ENCODE results near the gene AIFM2. TPM values are rescaled to one million over a fixed set of nuclear protein-coding genes. Genes with fewer than 3 reads are reported as not detected.

Gene AIFM2
- total and polyA plus RNA-seq, 2 donors (not counting 3 experiments of a cell fraction or from before 2014, with no cell fraction given): 6.9 to 8.7 TPM

- Histone ChIP-seq H3K4me1 (ENCODE audit: control insufficient read depth, extremely low read depth, insufficient read depth, low read length) (peaks cover 6% of the 10 kb centered on the region), H2AFZ (ENCODE audit: low read depth, low read length) (no peak overlapping the region), H3K4me2 (ENCODE audit: insufficient read depth, low read length) (no peak overlapping the region), H3K9ac (replicated peaks; ENCODE audit: extremely low read depth, insufficient read depth, low read length) (no peak overlapping the region), H3K36me3 (ENCODE audit: control insufficient read depth in 2 of 2, extremely low read depth in 1 of 2, insufficient read depth in 2 of 2, low read length in 2 of 2) (peaks cover 0 to 3% of the 10 kb centered on the region in 2 experiments), H3K27me3 (ENCODE audit: control insufficient read depth in 2 of 2, insufficient read depth in 2 of 2, low read length in 2 of 2) (no peaks in the 10 kb centered on the region), H3K9me1 (replicated peaks; ENCODE audit: control insufficient read depth, extremely low read depth, insufficient read depth, low read length) (no peaks in the 10 kb centered on the region), H3K4me3 (replicated peaks in 1 of 3; ENCODE audit: insufficient read depth in 1 of 3, low read depth in 1 of 3, low read length in 3 of 3) (no peak overlapping the region), H4K20me1 (replicated peaks; ENCODE audit: control insufficient read depth, extremely low read depth, insufficient read depth, low read length) (no peaks in the 10 kb centered on the region), H3K9me3 (replicated peaks; ENCODE audit: control insufficient read depth, insufficient read depth, low read length) (no peaks in the 10 kb centered on the region), H3K79me2 (ENCODE audit: control insufficient read depth, insufficient read depth, low read length) (no peaks in the 10 kb centered on the region), H3K27ac (ENCODE audit: insufficient read depth, low read depth, low read length) (no peak overlapping the region)
- no peak for TF ChIP-seq MYC (IDR thresholded peaks at IDR 0.05; ENCODE audit: low read depth, low read length)
- no peak for FAIRE-seq
- DNase-seq (ENCODE audit: low read depth, low spot score): no peak
- no TSS peak for BruUV-seq (replicated peaks)
- intact Hi-C loops (cut with micrococcal nuclease) (no loop called here), dilution Hi-C loops (cut with MboI; ENCODE audit: extremely low pct_ligation_motif_present, low sequenced_read_pairs) (no loop called here)
- ChIA-PET CTCF (no interaction called here), POLR2A (no interaction called here)
Observed at GRCh38 chr10:70119197-70119596, 13.4 kb downstream of the AIFM2 start.

GRCh38 chr10:70118196-70118595 is 14.4 kb downstream of the AIFM2 start:
- Histone ChIP-seq H4K20me1 (replicated peaks; ENCODE audit: control insufficient read depth, extremely low read depth, insufficient read depth, low read length) (no peaks in the 10 kb centered on the region), H3K9ac (replicated peaks; ENCODE audit: extremely low read depth, insufficient read depth, low read length) (no peak overlapping the region), H3K4me2 (ENCODE audit: insufficient read depth, low read length) (no peak overlapping the region), H3K79me2 (ENCODE audit: control insufficient read depth, insufficient read depth, low read length) (no peaks in the 10 kb centered on the region), H3K27ac (ENCODE audit: insufficient read depth, low read depth, low read length) (no peak overlapping the region), H3K36me3 (ENCODE audit: control insufficient read depth in 2 of 2, extremely low read depth in 1 of 2, insufficient read depth in 2 of 2, low read length in 2 of 2) (peaks cover 3% of the 10 kb centered on the region in 2 experiments), H3K27me3 (ENCODE audit: control insufficient read depth in 2 of 2, insufficient read depth in 2 of 2, low read length in 2 of 2) (no peaks in the 10 kb centered on the region), H3K9me3 (replicated peaks; ENCODE audit: control insufficient read depth, insufficient read depth, low read length) (no peaks in the 10 kb centered on the region), H3K4me1 (ENCODE audit: control insufficient read depth, extremely low read depth, insufficient read depth, low read length) (peaks cover 6% of the 10 kb centered on the region), H3K9me1 (replicated peaks; ENCODE audit: control insufficient read depth, extremely low read depth, insufficient read depth, low read length) (no peaks in the 10 kb centered on the region), H2AFZ (ENCODE audit: low read depth, low read length) (no peak overlapping the region), H3K4me3 (replicated peaks in 1 of 3; ENCODE audit: insufficient read depth in 1 of 3, low read depth in 1 of 3, low read length in 3 of 3) (no peak overlapping the region)
- ChIA-PET CTCF (interaction anchor here (1.2 to 4.8 kb wide), 4 partner anchors 21 to 332 kb away, joined by 3 to 95 read pairs (median 4); partner anchors contain the start of gene TYSND1), POLR2A (interaction anchor here (0.6 kb wide), 1 partner anchor 21 kb away, joined by 7 read pairs; no protein-coding TSS in a partner anchor)
- dilution Hi-C loops (cut with MboI; ENCODE audit: extremely low pct_ligation_motif_present, low sequenced_read_pairs): no loop called here
- no TSS peak for BruUV-seq (replicated peaks)
- TF ChIP-seq FOS (IDR thresholded peaks at IDR 0.05; ENCODE audit: borderline replicate concordance, insufficient read depth, low read length): no peak
- TF ChIP-seq POLR2AphosphoS5 (IDR thresholded peaks at IDR 0.05; ENCODE audit: insufficient read depth, low read depth, low read length): no peak
- no peak for TF ChIP-seq POLR2A (IDR thresholded peaks at IDR 0.05; ENCODE audit: low read depth, low read length)
- no peak for TF ChIP-seq EZH2 (IDR thresholded peaks at IDR 0.05; ENCODE audit: borderline replicate concordance, low read depth, low read length, severe bottlenecking)
- TF ChIP-seq CTCF (IDR thresholded peaks at IDR 0.05; ENCODE audit: extremely low read depth in 1 of 2, insufficient read depth in 1 of 2, low read depth in 1 of 2, low read length in 2 of 2): no peak
- no peak for TF ChIP-seq GATA2 (IDR thresholded peaks at IDR 0.05; ENCODE audit: insufficient read depth, insufficient read length, low read depth, low read length)
- TF ChIP-seq MAX (IDR thresholded peaks at IDR 0.05; ENCODE audit: insufficient read depth, insufficient read length): no peak
- TF ChIP-seq MYC (IDR thresholded peaks at IDR 0.05; ENCODE audit: low read depth, low read length): no peak
- no peak for TF ChIP-seq JUN (IDR thresholded peaks at IDR 0.05; ENCODE audit: borderline replicate concordance, insufficient read depth, insufficient read length, low read depth)
- DNase-seq (ENCODE audit: low read depth, low spot score): no peak
- intact Hi-C loops (cut with micrococcal nuclease): no loop called here
- FAIRE-seq: no peak

Measured in endothelial cell of umbilical vein (primary cell).